Left ventricle myocardium inferior (tissue), 1 donor: Measurements from ENCODE around the gene BTBD9. TPM values are rescaled to one million over a fixed set of nuclear protein-coding genes. Genes with fewer than 3 reads are reported as not detected.

Experiments used
- DNase-seq: peaks from one replicate; pipeline ENCODE4 v3.0.0-alpha.2; 2020
- H3K27ac ChIP-seq: fragments of 200-600 bp; replicated peaks from 2 replicates; pipeline ENCODE4 v1.8.0; 2021
- H3K27me3 ChIP-seq: fragments of 200-600 bp; 2 replicates; pipeline ENCODE4 v1.8.0; 2021; ENCODE audit warnings: low read depth
- H3K36me3 ChIP-seq: fragments of 200-600 bp; 2 replicates; pipeline ENCODE4 v1.8.0; 2021
- H3K4me1 ChIP-seq: fragments of 200-600 bp; 2 replicates; pipeline ENCODE4 v1.8.0; 2021
- H3K4me3 ChIP-seq: fragments of 200-600 bp; 2 replicates; pipeline ENCODE4 v1.8.0; 2021; ENCODE audit warnings: mild to moderate bottlenecking, moderate library complexity
- H3K9me3 ChIP-seq: fragments of 200-600 bp; replicated peaks from 2 replicates; pipeline ENCODE4 v1.8.0; 2021
- CTCF ChIP-seq: fragments of 200-600 bp; IDR thresholded peaks from 2 replicates; pipeline ENCODE4 v1.8.0; 2021; ENCODE audit warnings: antibody characterized with exemption, mild to moderate bottlenecking, borderline replicate concordance
- intact Hi-C: fragments of 100-400 bp; cut with micrococcal nuclease; formaldehyde crosslinking; loops from one replicate; pipeline ENCODE4 v1.11.0; 2022
- total RNA-seq: library from RNA; stranded (reverse); fragmentation: NEBNext Ultra II Directional; extraction: Animal tissue kit (Norgen Biotek cat#: 25700); gene quantifications from one replicate; pipeline ENCODE4 v1.2.1, GENCODE V29; 2021
- donor health status: DM: no; HTN: yes; CAD: no; lungs with severe emphysema.

The BTBD9 gene
- total RNA-seq, 1 donor from 2014 or later, result 16.5 TPM

- peaks cover 21% of the 10 kb centered on the region for H3K9me3 ChIP-seq
- H3K27ac ChIP-seq, result no peak overlapping the region
- H3K27me3 ChIP-seq, result no peaks in the 10 kb centered on the region
- intact Hi-C loops, result no loop called here
- H3K36me3 ChIP-seq, result peaks cover 9% of the 10 kb centered on the region
- DNase-seq, result no peak
- no peak overlapping the region for H3K4me3 ChIP-seq
- H3K4me1 ChIP-seq, result no peaks in the 10 kb centered on the region
- no peak for TF ChIP-seq CTCF
Measured at GRCh38 chr6:38336922-38337321, 302.8 kb downstream of the BTBD9 start.

- DNase-seq, result no peak
- Histone ChIP-seq H3K27me3 (no peaks in the 10 kb centered on the region), H3K36me3 (no peaks in the 10 kb centered on the region), H3K4me1 (no peaks in the 10 kb centered on the region), H3K4me3 (no peak overlapping the region), H3K9me3 (no peaks in the 10 kb centered on the region), H3K27ac (no peak overlapping the region)
- intact Hi-C loops, result no loop called here
- no peak for TF ChIP-seq CTCF
Measured at GRCh38 chr6:38326837-38327236, 312.9 kb downstream of the BTBD9 start.

- DNase-seq, result no peak
- TF ChIP-seq CTCF, result no peak
- Histone ChIP-seq H3K36me3 (no peaks in the 10 kb centered on the region), H3K4me3 (no peak overlapping the region), H3K9me3 (no peaks in the 10 kb centered on the region), H3K4me1 (peaks cover 4% of the 10 kb centered on the region), H3K27ac (no peak overlapping the region), H3K27me3 (no peaks in the 10 kb centered on the region)
- intact Hi-C loops, result no loop called here
Measured at GRCh38 chr6:38323216-38323615, 316.5 kb downstream of the BTBD9 start.

GRCh38 chr6:38322138-38322537, 317.6 kb downstream of the BTBD9 start:
- no peak overlapping the region for H3K4me3 ChIP-seq
- H3K4me1 ChIP-seq, result peaks cover 4% of the 10 kb centered on the region
- H3K27ac ChIP-seq, result no peak overlapping the region
- intact Hi-C loops, result no loop called here
- DNase-seq, result no peak
- no peaks in the 10 kb centered on the region for H3K36me3 ChIP-seq
- no peak for TF ChIP-seq CTCF
- H3K9me3 ChIP-seq, result no peaks in the 10 kb centered on the region
- no peaks in the 10 kb centered on the region for H3K27me3 ChIP-seq

GRCh38 chr6:38320843-38321242, 318.9 kb downstream of the BTBD9 start:
- no peak for TF ChIP-seq CTCF
- no peak overlapping the region for H3K27ac ChIP-seq

GRCh38 chr6:38320358-38320757, 319.4 kb downstream of the BTBD9 start:
- TF ChIP-seq CTCF, result no peak
- Histone ChIP-seq H3K27me3 (no peaks in the 10 kb centered on the region), H3K9me3 (no peaks in the 10 kb centered on the region), H3K27ac (no peak overlapping the region), H3K36me3 (no peaks in the 10 kb centered on the region), H3K4me1 (peaks cover 4% of the 10 kb centered on the region), H3K4me3 (no peak overlapping the region)
- intact Hi-C loops, result no loop called here
- no peak for DNase-seq

More at GRCh38 chr6:38320843-38321242, 318.9 kb downstream of the BTBD9 start:
- Histone ChIP-seq H3K9me3 (no peaks in the 10 kb centered on the region), H3K4me3 (no peak overlapping the region), H3K36me3 (no peaks in the 10 kb centered on the region), H3K27me3 (no peaks in the 10 kb centered on the region), H3K4me1 (peaks cover 4% of the 10 kb centered on the region)
- intact Hi-C loops, result no loop called here
- no peak for DNase-seq
